DLD1 (cell line): Measurements from ENCODE around the gene MAN1A2.

ENCODE experiments used
- in situ Hi-C: cut with HindIII; loops from 2 replicates; pipeline ENCODE4 v1.10.0; 2017; ENCODE audit warnings: low sequenced_read_pairs

MAN1A2 gene

GRCh38 chr1:117572546-117572945, 205.3 kb downstream of the MAN1A2 start:
- in situ Hi-C loops = no loop called here

GRCh38 chr1:117573386-117574023, 206.3 kb downstream of the MAN1A2 start:
- in situ Hi-C loops = no loop called here

GRCh38 chr1:117574161-117574835, 207.0 kb downstream of the MAN1A2 start:
- in situ Hi-C loops = no loop called here

- in situ Hi-C loops = no loop called here
Measured at GRCh38 chr1:117575586-117576225, 208.5 kb downstream of the MAN1A2 start.

- in situ Hi-C loops = no loop called here
Measured at GRCh38 chr1:117576236-117576635, 209.0 kb downstream of the MAN1A2 start.

GRCh38 chr1:117577191-117577885, 210.1 kb downstream of the MAN1A2 start:
- in situ Hi-C loops = no loop called here

- in situ Hi-C loops = no loop called here
Measured at GRCh38 chr1:117578466-117578865, 211.2 kb downstream of the MAN1A2 start.
